SK-N-MC (cell line): ENCODE data around the gene PTPN22.

Source experiments
- EZH2 ChIP-seq: fragments of 200-600 bp; sonication (generic); IDR thresholded peaks from one replicate; pipeline ENCODE4 v1.6.1; 2017; ENCODE audit warnings: antibody characterized with exemption
- POLR2AphosphoS5 ChIP-seq: IDR thresholded peaks from 2 replicates; pipeline ENCODE4 v1.6.1; 2012; ENCODE audit warnings: mild to moderate bottlenecking, low read depth, low read length, borderline replicate concordance

GRCh38 chr1:113859478-113860175 lies 11.9 kb downstream of the PTPN22 start:
- no peak for TF ChIP-seq POLR2AphosphoS5
- TF ChIP-seq EZH2, result no peak
